Neutrophil (primary cell): ENCODE measurements around the gene SESN1.

Experiments
- H3K27ac ChIP-seq: fragments of 200-600 bp; sonication (generic); 2 replicates; pipeline ENCODE4 v1.5.1; 2016; ENCODE audit warnings: mild to moderate bottlenecking, moderate library complexity
- H3K27me3 ChIP-seq: fragments of 200-600 bp; sonication (generic); 2 replicates; pipeline ENCODE4 v1.6.0; 2016; ENCODE audit warnings: mild to moderate bottlenecking
- H3K36me3 ChIP-seq: fragments of 200-600 bp; sonication (generic); 2 replicates; pipeline ENCODE4 v1.5.1; 2017
- H3K4me1 ChIP-seq, 2 experiments: fragments of 200-600 bp in 1 of 2; sonication (generic) in 1 of 2; 1 replicate in 1 of 2; 2 replicates in 1 of 2; pipeline versions ENCODE4 v1.5.1 to v1.6.1; 2013 to 2016; ENCODE audit warnings: low read depth in 1 of 2, low read length in 1 of 2, mild to moderate bottlenecking in 1 of 2, moderate library complexity in 1 of 2; ENCODE audit not compliant: control insufficient read depth in 1 of 2, insufficient read depth in 1 of 2
- H3K4me3 ChIP-seq, 2 experiments: fragments of 200-600 bp in 1 of 2; sonication (generic) in 1 of 2; 1 replicate in 1 of 2; 2 replicates in 1 of 2; pipeline ENCODE4 v1.5.1; 2013 to 2016; ENCODE audit warnings: low read depth in 1 of 2, low read length in 1 of 2, mild to moderate bottlenecking in 1 of 2, moderate library complexity in 1 of 2
- H3K9me3 ChIP-seq: fragments of 200-600 bp; sonication (generic); 2 replicates; pipeline ENCODE4 v1.5.1; 2016
- CTCF ChIP-seq: fragments of 200-600 bp; sonication (generic); IDR thresholded peaks from 2 replicates; pipeline ENCODE4 v1.5.1; 2016; ENCODE audit warnings: antibody characterized with exemption

Gene SESN1

GRCh38 chr6:108937170-108937569, 157.5 kb downstream of the SESN1 start:
- Histone ChIP-seq H3K9me3 (no peaks in the 10 kb centered on the region), H3K27me3 (no peaks in the 10 kb centered on the region), H3K4me3 (no peak overlapping the region), H3K4me1 (peaks cover 5 to 6% of the 10 kb centered on the region in 2 experiments), H3K36me3 (no peaks in the 10 kb centered on the region), H3K27ac (no peak overlapping the region)
- no peak for TF ChIP-seq CTCF
